ENCODE measurements around the gene PRPF19. TPM values are rescaled to one million over a fixed set of nuclear protein-coding genes. Genes with fewer than 3 reads are reported as not detected.

PRPF19 gene
- total RNA-seq, 1 donor: 41.5 TPM

- TF ChIP-seq CTCF (IDR thresholded peaks at IDR 0.05; ENCODE audit: insufficient read depth, low read depth, low read length): no peak
- no peak overlapping the region for H3K4me3 ChIP-seq (ENCODE audit: low read depth, low read length)
- no peak for DNase-seq (ENCODE audit: low read depth)
Observed at GRCh38 chr11:60939301-60939700, 32.9 kb upstream of the PRPF19 start.

GRCh38 chr11:60938500-60938899 lies 32.1 kb upstream of the PRPF19 start:
- no peak overlapping the region for H3K4me3 ChIP-seq (ENCODE audit: low read depth, low read length)
- DNase-seq (ENCODE audit: low read depth): no peak
- TF ChIP-seq CTCF (IDR thresholded peaks at IDR 0.05; ENCODE audit: insufficient read depth, low read depth, low read length): no peak

- no peak for TF ChIP-seq CTCF (IDR thresholded peaks at IDR 0.05; ENCODE audit: insufficient read depth, low read depth, low read length)
- H3K4me3 ChIP-seq (ENCODE audit: low read depth, low read length): no peak overlapping the region
- no peak for DNase-seq (ENCODE audit: low read depth)
Observed at GRCh38 chr11:60937811-60938210, 31.4 kb upstream of the PRPF19 start.

- no peak for DNase-seq (ENCODE audit: low read depth)
- no peak for TF ChIP-seq CTCF (IDR thresholded peaks at IDR 0.05; ENCODE audit: insufficient read depth, low read depth, low read length)
- no peak overlapping the region for H3K4me3 ChIP-seq (ENCODE audit: low read depth, low read length)
Observed at GRCh38 chr11:60937144-60937527, 30.8 kb upstream of the PRPF19 start.

- no peak for TF ChIP-seq CTCF (IDR thresholded peaks at IDR 0.05; ENCODE audit: insufficient read depth, low read depth, low read length)
- no peak for DNase-seq (ENCODE audit: low read depth)
- H3K4me3 ChIP-seq (ENCODE audit: low read depth, low read length): no peak overlapping the region
Observed at GRCh38 chr11:60936467-60937143, 30.2 kb upstream of the PRPF19 start.

- no peak for DNase-seq (ENCODE audit: low read depth)
- H3K4me3 ChIP-seq (ENCODE audit: low read depth, low read length): no peak overlapping the region
- no peak for TF ChIP-seq CTCF (IDR thresholded peaks at IDR 0.05; ENCODE audit: insufficient read depth, low read depth, low read length)
Observed at GRCh38 chr11:60935676-60936442, 29.5 kb upstream of the PRPF19 start.

Measured in fibroblast of villous mesenchyme (primary cell).